ENCODE measurements around the gene BICC1.

DNA sequence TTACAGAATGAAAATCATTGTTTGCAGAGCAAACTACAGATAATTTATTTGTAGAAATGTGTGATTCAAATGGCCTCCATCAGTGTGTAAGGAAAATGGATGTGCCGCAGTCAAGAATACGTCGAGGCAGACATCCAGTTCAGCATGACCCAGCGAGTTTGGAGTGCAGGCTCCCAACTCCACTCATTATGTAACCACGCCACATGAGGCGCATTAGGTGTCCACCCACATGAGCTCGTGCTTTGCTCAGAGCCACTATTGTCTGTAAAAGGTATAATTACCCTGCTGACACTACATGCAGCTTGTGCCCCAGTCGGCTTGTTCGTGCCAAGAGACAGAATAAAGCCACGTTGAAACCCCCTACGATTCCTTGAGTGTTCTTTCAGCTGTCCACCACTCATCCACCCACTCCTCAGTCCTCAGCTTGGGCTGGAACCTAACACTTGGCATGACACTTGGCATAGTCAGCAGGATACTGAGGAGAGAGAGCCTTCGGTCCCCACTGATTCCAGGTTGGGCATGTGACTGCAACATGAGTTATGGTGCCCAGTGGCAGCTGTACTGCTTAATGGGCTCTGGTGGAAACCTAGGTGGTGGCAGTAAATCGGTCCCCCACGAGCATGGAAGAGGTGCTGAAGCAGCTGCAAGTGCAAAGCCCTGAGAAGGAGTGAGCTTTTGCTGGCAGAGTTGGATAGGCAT, 102.7 kb downstream of the BICC1 start:
- TF ChIP-seq CTCF (IDR thresholded peaks at IDR 0.05) (no peak), EP300 (IDR thresholded peaks at IDR 0.05) (no peak), POLR2A (IDR thresholded peaks at IDR 0.05) (no peak), POLR2AphosphoS5 (IDR thresholded peaks at IDR 0.05) (no peak)
